NCI-H146 treated with DMSO at 0.1 percent for 48 hours (cell line): ENCODE results near the gene ZSWIM5.
"Not testable (repeated sequence)": the region's sequence is repeated elsewhere in the genome, so short reads cannot be mapped to it uniquely, and the experiment has no call there.

Source experiments
- DNase-seq: peaks from one replicate; lab custom pipeline; 2025; ENCODE audit not compliant: unreplicated experiment; lab: John Stamatoyannopoulos, UW

ZSWIM5 gene

DNA sequence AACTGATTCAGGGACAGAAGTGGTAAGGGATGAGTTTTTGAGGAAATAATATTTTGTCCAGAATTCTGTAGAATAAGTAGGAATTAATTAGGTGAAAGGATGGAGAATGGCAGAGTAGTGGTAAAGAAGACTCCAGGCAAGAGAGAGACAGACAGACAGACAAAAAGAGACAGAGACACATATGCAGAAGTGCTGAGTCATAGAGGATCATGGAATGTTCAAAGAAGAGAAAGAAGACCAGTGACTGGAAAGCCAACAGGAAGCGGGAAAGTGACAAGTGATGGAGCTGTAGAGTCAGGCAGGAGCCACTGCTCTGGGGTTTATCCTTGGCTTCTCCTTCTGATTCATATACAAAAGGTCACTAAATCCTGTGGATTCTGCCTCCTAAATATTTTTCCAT lies 108.5 kb downstream of the ZSWIM5 start:
- DNase-seq: no peak

DNA sequence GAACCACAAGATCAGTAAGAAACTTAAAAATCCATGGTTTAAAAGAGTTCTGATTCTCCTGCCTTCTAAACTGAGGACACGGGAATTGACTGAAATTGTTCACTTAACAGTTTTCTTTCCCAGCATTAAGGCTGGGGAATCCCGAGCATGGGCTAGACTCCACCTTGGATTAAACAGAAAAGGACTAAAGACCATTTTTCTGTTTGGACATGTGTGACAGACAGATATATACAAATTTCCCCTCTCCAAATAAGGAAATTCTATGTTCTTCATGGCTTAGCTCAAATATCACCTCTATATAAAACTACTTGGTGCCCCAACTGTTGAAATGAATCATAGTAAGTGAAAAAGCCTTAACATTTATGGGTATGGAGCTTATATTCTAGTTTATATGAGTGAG lies 109.3 kb downstream of the ZSWIM5 start:
- DNase-seq: no peak

DNA sequence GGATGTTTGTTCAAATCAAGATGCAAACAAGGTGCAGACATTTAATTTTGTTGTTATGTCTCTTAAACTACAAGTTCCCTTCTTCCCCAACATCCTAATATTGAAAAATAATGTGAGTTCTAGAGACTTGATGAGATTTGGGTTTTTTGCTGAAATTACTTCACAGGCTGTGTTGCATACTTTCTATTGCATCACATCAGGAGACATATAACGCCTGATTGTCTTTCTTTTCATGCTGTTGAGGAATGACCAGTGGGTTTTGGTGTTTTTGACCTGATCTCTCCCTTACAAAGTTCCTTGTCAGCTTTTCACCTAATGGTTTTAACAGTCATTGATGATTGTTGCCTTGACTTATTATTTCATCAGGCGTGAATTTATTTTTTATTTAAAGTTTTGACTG lies 111.0 kb downstream of the ZSWIM5 start:
- no peak for DNase-seq

DNA sequence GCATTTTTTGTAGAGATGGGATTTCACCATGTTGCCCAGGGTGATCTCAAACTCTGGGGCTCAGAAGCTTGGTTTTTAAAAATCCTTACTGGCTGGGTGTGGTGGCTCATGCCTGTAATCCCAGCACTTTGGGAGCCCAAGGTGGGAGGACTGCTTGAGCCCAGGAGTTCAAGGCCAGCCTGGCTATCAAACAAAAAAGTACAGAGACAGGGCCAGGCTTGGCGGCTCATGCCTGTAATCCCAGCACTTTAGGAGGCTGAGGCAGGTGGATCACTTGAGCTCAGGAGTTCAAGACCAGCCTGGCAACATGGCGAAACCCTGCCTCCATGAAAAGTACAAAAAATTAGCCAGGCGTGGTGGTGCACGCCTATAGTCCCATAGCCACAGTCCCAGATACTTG lies 112.0 kb downstream of the ZSWIM5 start:
- DNase-seq: not testable (repeated sequence)

DNA sequence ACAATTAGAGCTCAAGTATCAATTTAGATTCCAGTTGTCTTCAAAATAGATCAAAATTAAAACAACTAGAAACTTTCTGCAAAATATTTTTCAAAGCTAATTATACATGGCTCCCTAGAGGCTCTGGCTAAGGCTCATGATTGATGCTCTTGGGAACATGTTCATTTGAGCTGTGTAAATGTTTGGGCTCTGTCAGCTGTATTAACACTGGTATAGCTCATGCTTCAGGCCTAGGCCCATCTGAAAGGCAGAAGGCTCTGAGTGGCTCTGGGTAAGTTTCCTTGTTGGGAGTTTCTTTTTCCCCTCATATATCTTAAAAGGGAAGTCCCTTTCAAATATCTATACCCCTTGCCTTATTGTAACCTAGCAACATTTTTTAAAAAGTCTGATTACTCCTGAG lies 113.1 kb downstream of the ZSWIM5 start:
- no peak for DNase-seq

DNA sequence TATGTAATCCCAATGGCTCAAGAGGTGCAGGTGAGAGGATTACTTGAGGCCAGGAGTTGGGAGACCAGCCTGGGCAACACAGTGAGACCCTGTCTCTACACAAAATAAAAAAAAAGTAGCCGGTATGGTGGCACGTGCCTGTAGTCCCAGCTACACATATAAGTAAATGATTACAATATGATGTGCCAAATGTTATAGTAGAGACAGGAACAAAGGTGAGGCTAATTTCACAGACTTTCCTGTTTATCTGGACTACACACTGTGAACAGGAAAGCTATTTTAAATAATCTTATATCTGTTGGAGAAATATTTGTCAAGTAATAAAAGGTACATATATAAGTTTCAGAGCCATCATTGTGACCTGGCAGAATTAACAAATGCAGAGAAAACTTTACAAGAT lies 116.7 kb downstream of the ZSWIM5 start:
- DNase-seq: no peak

DNA sequence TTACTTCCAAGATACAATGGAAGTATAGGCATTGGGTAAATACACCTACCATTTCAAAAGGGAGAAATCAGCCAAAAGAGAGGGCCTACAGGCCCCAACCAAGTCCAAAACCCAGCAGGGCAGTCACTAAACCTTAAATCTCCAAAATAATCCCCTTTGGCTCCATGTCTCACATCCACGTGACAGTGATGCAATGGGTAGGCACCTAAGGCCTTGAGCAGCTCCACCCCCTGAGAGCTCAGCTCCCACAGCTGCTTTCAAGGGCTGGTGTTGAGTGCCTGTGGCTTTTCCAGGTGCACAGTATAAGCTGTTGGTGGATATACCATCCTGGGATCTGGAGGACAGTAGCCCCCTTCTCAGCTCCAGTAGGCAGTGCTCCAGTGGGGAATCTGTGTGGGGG lies 121.8 kb downstream of the ZSWIM5 start:
- DNase-seq: no peak

DNA sequence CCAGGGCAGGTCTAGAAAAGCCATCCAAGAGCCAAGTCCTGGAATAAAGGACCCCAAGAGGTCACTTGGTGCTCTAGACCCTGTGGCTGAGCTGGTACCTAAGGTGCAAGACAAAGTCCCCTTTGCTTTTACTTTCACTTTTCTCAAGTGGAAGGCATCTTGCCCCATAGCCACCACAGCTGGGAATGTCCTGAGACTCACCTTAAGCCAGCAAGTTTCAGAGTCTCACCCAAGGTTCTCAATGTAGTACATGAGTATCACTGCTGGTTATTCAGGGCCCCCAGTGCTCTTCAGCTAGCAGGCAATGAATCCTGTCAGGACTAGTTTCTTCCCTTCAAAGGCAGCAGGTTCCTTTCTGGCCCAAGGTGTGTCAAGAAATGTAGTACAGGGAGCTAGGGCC lies 126.9 kb downstream of the ZSWIM5 start:
- no peak for DNase-seq

DNA sequence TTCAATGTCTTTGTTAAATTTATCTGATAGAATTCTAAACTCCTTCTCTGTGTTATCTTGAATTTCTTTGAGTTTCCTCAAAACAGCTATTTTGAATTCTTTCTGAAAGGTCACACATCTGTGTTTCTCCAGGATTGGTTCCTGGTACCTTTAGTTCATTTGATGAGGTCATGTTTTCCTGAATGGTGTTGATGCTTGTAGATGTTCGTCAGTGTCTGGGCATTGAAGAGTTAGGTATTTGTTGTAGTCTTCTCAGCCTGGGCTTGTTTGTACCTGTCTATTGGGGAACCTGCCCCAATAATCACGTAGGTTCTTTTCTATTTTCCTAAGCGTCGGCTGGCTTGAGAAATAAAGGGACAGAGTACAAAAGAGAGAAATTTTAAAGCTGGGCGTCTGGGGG lies 129.4 kb downstream of the ZSWIM5 start:
- DNase-seq: not testable (repeated sequence)

DNA sequence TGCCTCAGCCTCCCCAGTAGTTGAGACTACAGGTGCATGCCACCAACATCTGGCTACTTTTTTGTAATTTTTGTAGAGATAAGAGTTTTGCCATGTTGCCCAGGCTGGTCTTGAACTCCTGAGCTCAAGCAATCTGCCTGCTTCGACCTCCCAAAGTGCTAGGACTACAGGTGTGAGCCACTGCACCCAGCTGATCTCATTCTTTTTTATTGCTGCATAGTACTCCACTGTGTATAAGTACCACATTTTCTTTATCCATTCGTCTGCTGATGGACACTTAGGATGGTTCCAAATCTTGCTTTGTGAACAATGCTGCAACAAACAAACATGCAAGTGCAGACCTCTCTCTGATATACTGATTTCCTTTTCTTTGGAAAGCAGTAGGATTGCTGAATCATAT lies 134.8 kb downstream of the ZSWIM5 start:
- DNase-seq: no peak

DNA sequence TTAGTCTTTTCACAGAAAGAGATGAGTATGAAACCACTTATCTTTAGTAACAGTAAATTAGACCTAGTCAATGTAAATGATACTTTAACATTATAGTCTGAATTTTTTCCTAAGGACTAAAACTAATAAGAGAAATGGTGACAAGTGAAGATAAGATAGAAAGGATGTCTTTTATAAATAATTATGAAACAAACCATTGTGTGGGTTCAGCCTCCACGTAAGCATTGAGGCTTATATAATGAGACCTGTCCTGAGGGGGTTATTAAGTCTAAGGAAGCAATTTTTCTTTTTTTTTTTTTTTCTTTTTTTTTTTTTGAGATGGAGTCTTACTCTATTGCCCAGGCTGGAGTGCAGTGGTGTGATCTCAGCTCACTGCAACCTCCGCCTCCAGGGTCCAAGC lies 138.6 kb downstream of the ZSWIM5 start:
- no peak for DNase-seq

DNA sequence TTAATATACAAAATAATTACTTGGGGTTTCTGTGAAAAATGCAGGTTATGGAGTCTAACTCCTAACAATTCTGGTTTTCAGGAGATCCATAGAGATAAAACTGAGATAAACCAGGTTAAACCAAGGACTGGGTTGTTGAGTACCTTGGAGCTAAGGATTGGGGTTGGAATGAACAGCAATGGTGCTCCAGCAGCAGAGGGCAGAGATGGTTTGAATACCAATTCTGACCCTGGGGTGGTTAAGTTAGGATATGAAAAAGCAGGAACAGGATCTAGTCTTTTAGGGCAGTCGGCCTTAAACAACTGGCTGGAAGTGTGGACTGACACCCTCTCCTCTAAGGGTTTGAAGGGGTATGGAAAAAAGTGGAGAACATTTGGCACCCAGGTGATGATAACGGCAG lies 141.3 kb downstream of the ZSWIM5 start:
- no peak for DNase-seq

DNA sequence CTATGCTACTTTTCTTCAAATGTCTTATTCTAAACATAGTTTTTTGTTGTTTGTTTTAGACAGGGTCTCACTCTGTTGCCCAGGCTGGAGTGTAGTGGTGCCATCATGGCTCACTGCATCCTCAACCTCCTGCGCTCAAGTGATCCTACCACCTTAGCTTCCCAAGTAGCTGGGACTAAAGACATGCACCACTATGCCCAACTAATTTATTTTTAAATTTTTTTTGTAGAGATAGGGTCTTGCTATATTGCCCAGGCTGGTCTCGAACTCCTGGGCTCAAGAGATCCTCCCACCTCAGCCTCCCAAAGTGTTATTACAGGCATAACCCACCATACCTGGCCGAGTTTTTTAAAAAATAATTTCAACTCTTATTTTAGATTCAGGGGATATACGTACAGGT lies 143.9 kb downstream of the ZSWIM5 start:
- DNase-seq: not testable (repeated sequence)

DNA sequence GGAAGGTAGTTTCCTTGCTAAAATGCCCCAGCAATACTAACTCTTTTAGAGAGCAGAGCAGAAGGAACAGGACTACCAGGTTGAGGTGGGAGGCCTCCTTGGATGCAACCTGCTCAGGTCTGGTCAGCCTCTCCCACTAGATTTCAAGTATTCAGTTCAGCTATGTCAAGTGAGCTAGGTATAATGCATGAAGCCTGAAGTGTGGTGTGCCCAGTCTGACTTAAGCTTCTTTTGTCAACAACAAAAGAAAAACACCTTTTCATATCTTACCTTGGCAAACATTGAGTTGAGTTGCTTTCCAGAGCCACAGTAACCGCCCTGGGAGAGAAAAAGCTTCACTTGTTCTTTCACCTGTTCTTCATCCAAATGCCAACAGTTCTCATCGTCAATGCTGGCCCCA lies 146.6 kb downstream of the ZSWIM5 start:
- DNase-seq: no peak

DNA sequence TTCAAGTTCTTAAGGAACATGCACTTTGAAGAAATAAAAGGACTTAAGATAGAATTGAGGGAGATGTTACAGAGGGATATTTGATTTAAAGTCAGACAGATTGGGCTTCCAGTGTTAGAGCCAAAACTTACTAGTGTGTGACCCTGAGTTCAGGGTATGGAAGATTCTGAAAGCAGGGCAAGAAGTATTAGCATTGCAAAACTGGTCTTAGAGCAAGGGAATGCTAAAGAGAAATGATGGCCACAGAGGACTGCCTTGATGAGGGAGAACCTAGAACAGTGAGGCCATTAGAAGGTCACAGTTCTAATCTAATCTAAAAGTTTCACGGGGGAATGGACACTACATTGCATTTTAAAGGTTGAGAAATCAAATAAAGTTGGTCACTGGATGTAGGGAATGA lies 148.9 kb downstream of the ZSWIM5 start:
- no peak for DNase-seq

DNA sequence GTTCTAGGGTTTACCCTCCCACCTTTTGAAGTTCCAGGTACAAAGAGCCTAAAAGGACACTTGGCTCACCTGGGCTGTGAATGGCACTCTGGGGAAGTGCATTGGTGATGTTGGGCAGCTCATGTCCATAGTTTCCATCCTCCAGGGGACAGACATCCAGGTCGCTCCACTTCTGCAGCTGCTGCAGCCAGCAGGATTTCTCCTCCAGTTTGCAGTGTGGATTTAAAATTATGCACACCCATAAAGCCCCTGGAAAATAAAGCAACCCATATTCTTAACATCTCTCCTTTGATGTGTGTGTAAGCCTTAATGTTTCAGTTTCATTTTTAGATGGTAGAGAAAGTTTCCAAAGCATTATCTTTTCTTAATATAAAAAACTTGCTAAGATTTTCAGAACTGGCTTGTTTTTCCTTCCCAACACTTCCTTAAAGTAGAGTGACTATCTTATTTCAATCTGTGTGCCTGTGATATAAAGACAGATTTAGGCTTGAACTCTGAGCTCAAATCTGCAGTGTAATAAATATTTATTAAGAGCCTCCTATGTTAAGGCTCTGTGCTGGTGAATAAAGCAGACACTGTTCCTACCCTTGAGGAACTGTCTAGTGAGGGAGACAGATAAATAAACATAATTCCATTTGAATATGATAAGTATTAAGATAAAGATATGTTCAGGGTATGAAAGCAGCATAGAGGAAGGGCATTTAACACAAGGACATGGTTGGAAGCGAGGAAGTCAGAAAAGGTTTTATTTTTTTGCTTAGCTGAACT lies 155.2 kb downstream of the ZSWIM5 start:
- DNase-seq: no peak

DNA sequence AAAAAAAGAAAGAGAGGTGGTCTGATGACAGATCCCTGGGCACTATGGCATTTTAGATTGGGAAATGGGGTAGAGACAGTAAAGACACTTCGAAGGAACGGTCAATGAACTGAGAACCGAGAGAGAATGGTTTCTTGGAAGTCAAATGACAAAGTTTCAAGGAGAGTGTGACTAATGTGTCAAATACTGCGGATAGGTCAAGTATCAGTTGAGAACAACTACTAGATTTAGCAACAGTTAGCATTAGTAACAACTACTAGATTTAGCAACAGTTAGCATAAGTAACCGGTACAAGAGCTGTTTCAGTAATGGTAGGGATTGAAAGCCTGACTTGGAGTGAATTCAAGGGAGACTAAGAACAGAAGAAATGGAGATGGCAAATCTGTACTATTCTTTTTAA lies 159.4 kb downstream of the ZSWIM5 start:
- no peak for DNase-seq

DNA sequence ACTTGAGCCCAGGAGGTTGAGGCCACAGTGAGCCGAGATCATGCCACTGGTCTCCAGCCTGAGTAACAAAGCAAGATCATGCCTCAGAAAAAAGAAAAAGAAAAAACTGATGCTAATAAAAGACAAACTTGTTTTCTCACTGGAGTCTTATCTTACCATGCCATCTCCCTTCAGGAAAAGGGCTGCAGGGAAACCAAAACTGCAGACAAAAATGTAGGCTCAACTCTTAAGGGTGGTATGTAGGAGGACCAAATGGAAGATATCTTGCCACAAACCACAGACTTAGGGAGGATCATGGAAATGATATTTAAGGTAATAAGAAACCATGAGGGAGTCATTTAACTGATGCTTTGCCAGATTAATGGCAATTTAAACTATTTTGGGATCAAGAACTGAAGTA lies 161.5 kb downstream of the ZSWIM5 start:
- DNase-seq: no peak

DNA sequence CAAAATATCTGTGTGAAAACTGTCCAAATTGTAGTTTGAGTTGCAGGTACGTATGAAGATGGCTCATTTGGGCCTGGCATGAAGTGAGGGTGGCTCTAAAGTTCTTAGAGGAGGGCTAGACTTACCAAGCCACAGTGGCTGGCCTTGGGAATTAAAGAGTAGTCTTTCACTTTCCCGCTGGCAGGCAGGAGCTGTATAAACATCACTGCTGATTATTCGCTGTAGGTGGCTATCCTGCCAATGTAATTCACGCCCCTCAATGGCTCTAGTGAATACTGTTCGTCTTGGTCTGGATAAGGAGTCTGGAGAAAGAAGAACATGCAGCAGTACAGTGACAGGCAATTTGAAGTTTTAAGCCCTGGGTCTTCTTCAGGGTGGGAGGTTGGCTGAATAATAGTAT lies 163.3 kb downstream of the ZSWIM5 start:
- DNase-seq: no peak

DNA sequence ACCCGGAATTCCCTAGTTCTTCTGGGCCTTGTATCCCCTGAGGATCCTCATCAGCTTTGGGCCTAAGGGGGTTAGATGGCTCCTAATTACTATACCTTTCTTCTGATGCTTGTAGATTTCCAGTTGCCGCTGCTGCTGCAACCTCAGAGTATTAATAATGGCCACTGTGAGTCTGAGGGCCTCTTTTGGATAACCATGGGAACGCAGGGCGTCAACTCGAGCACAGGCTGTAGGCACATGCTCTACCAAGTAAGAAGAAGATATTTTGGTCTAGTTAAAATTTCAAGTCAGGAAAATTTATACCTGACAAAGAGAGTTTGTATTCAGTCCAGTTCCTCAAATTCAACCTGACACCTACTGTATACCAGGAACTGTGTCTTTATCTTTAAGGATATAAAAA lies 166.1 kb downstream of the ZSWIM5 start:
- DNase-seq: no peak

DNA sequence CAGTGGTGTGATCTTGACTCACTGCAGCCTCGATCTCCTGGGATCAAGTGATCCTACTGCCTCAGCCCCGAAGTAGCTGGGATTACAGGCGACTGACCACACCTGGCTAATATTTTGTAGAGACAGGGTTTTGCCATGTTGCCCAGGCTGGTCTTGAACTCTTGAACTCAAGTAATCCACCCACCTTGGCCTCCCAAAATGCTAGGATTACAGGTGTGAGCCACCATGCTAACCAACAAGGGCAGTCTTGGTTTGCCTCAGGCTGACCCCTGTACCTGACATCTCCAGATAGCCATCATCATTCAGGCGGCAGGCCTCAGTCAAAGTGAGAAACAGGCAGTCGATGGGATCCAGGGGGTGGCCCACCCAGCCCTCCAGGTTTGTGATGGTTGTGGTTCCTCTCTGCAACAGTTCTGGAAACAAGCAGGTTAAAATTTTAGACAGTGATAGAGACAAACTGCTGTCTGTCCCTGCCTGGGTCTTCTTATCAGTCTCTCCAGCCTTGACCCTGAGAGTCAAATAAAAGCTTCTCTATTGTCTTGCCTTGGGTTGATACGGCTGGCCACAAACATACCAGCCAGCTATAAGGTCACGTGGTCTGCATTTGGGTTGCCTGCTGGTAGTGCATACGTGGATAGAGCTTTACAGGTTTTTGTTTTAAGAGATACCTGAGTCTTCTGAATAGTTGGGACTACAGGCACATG lies 167.6 kb downstream of the ZSWIM5 start:
- DNase-seq: no peak

DNA sequence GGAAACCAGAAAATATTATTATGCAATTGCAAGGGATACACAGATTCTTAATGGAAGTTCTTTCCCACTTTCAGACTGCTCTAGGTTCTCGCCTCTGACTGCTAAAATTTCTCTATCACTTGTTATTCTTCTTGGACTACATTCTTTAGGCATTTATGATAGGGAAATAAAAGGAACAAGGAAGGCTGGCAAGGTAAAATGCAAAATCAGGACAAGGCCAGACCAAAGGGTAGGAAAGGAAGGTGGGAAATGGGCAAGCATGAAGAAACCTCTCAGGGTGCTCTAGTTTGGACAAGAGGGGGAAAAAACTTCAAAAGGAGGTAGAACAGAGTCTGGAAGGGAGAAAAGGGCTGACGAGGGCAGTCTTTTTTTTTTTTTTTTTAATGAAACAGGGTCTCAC lies 168.2 kb downstream of the ZSWIM5 start:
- DNase-seq: no peak

DNA sequence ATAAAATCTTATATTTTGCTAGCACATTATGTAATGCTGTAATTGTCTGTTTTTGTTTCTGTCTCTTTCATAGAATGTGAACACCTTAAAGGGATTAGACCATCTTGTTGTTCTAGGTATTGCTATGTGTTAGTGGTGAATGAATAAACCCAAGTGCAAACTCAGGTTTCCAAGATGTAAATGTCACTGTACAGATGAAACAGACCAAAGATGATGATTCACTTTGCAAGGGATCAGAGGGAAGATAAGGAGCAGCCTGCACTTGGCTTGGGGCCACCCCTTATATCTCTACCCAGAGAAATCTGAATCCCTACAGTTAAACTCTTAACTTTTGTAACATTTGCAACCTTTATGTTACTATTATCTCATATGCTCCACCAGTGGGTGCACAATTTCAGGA lies 168.9 kb downstream of the ZSWIM5 start:
- DNase-seq: no peak
